H1 (cell line): ENCODE data around the gene VIPR2. TPM values are rescaled to one million over a fixed set of nuclear protein-coding genes. Genes with fewer than 3 reads are reported as not detected.

Experiments
- CTCF ChIA-PET: fragments of 300-600 bp; sonication (Branson Sonifier 250); formaldehyde crosslinking; loops from one replicate; lab custom pipeline; 2021; ENCODE audit not compliant: partially characterized antibody; lab: Charles Lee
- POLR2A ChIA-PET: fragments of 300-600 bp; sonication (Branson Sonifier 250); formaldehyde crosslinking; loops from one replicate; lab custom pipeline; 2021; ENCODE audit warnings: inconsistent platforms; ENCODE audit not compliant: partially characterized antibody; lab: Charles Lee
- DNase-seq, 2 experiments: peaks; one replicate each; pipeline versions ENCODE4 v3.0.0 to v3.0.0-alpha.2; 2010 to 2022; ENCODE audit warnings: low spot score in 2 of 2, low read depth in 1 of 2, mixed read lengths in 1 of 2
- FAIRE-seq: peaks from 2 replicates; lab custom pipeline; 2011; peaks lifted over from hg19 to GRCh38; lab: Jason Lieb, UNC
- H2AFZ ChIP-seq: 2 replicates; pipeline ENCODE4 v1.8.1; 2012; ENCODE audit warnings: low read length, inconsistent platforms
- H2AK5ac ChIP-seq: 2 replicates; pipeline ENCODE4 v1.6.1; 2013; ENCODE audit warnings: low read depth, low read length
- H2BK120ac ChIP-seq: replicated peaks from 2 replicates; pipeline ENCODE3; 2013; ENCODE audit warnings: low read depth, low read length, inconsistent platforms
- H2BK12ac ChIP-seq: 2 replicates; pipeline ENCODE4 v1.6.1; 2013; ENCODE audit warnings: low read depth, low read length
- H2BK15ac ChIP-seq: 2 replicates; pipeline ENCODE4 v1.6.1; 2013; ENCODE audit warnings: low read length
- H2BK20ac ChIP-seq: 2 replicates; pipeline ENCODE4 v1.6.1; 2013; ENCODE audit warnings: low read length
- H2BK5ac ChIP-seq: 2 replicates; pipeline ENCODE4 v1.6.1; 2013; ENCODE audit warnings: low read depth, low read length
- H3K14ac ChIP-seq: 2 replicates; pipeline ENCODE4 v1.6.1; 2013; ENCODE audit warnings: inconsistent platforms; ENCODE audit not compliant: insufficient read length
- H3K18ac ChIP-seq: 2 replicates; pipeline ENCODE4 v1.6.1; 2013; ENCODE audit warnings: low read length; ENCODE audit errors: extremely low read depth
- H3K23ac ChIP-seq: 2 replicates; pipeline ENCODE4 v1.6.1; 2013; ENCODE audit warnings: inconsistent platforms; ENCODE audit not compliant: insufficient read length
- H3K23me2 ChIP-seq: 2 replicates; pipeline ENCODE4 v1.6.1; 2013; ENCODE audit warnings: low read depth, low read length
- H3K27ac ChIP-seq: 2 replicates; pipeline ENCODE4 v1.6.1; 2011; ENCODE audit warnings: low read depth, low read length, inconsistent platforms
- H3K27me3 ChIP-seq, 4 experiments: replicated peaks in 1 of 4; 1 replicate in 1 of 4; 2 replicates in 3 of 4; pipeline versions ENCODE4 v1.6.1 to v1.8.1; 2011 to 2013; ENCODE audit warnings: low read length in 3 of 4, mild to moderate bottlenecking in 3 of 4, inconsistent platforms in 2 of 4, mixed read lengths in 2 of 4, moderate library complexity in 1 of 4; ENCODE audit not compliant: control insufficient read depth in 3 of 4, insufficient read depth in 3 of 4; ENCODE audit errors: extremely low read depth in 1 of 4
- H3K36me3 ChIP-seq, 4 experiments: 2 replicates each; pipeline versions ENCODE4 v1.6.1 to v1.8.1; 2011 to 2013; ENCODE audit warnings: mild to moderate bottlenecking in 4 of 4, low read length in 3 of 4, moderate library complexity in 2 of 4, control low read depth in 1 of 4, inconsistent platforms in 1 of 4; ENCODE audit not compliant: insufficient read depth in 4 of 4, control insufficient read depth in 2 of 4
- H3K4ac ChIP-seq: replicated peaks from 2 replicates; pipeline ENCODE3; 2013; ENCODE audit warnings: low read length, low read depth, mixed read lengths, inconsistent platforms; ENCODE audit not compliant: insufficient read length
- H3K4me1 ChIP-seq, 4 experiments: replicated peaks in 1 of 4; 1 replicate in 1 of 4; 2 replicates in 3 of 4; pipeline versions ENCODE4 v1.6.1 to v1.8.1; 2011 to 2013; ENCODE audit warnings: low read length in 3 of 4, inconsistent platforms in 2 of 4, mixed read lengths in 1 of 4; ENCODE audit not compliant: insufficient read depth in 4 of 4, control insufficient read depth in 3 of 4
- H3K4me2 ChIP-seq, 2 experiments: 2 replicates each; pipeline versions ENCODE4 v1.6.1 to v1.8.1; 2011 to 2013; ENCODE audit warnings: low read depth in 2 of 2, low read length in 2 of 2, control low read depth in 1 of 2, inconsistent platforms in 1 of 2, mild to moderate bottlenecking in 1 of 2; ENCODE audit not compliant: insufficient read depth in 1 of 2
- H3K4me3 ChIP-seq, 4 experiments: fragments of 200-600, 300-600 bp in 1 of 4; sonication (generic), shearing (Covaris generic), sonication (Bioruptor Twin) in 1 of 4; 2 replicates each; pipeline versions ENCODE4 v1.5.1 to v1.8.1; 2011 to 2016; ENCODE audit warnings: low read length in 4 of 4, low read depth in 3 of 4, control low read depth in 2 of 4, inconsistent platforms in 2 of 4, mild to moderate bottlenecking in 2 of 4, mixed read lengths in 1 of 4, moderate library complexity in 1 of 4; ENCODE audit not compliant: insufficient read depth in 2 of 4; ENCODE audit errors: extremely low read depth in 1 of 4
- H3K56ac ChIP-seq: replicated peaks from 2 replicates; pipeline ENCODE3; 2013; ENCODE audit warnings: low read depth, mild to moderate bottlenecking, mixed read lengths, low read length, inconsistent platforms; ENCODE audit not compliant: insufficient read length
- H3K79me1 ChIP-seq: 2 replicates; pipeline ENCODE4 v1.6.1; 2013; ENCODE audit warnings: low read depth, low read length, control low read depth
- H3K79me2 ChIP-seq, 2 experiments: 2 replicates each; pipeline versions ENCODE4 v1.6.1 to v1.8.1; 2012 to 2013; ENCODE audit warnings: low read length in 2 of 2, mild to moderate bottlenecking in 2 of 2, inconsistent platforms in 1 of 2; ENCODE audit not compliant: insufficient read depth in 2 of 2, control insufficient read depth in 1 of 2
- H3K9ac ChIP-seq, 4 experiments: replicated peaks in 1 of 4; 1 replicate in 1 of 4; 2 replicates in 3 of 4; pipeline versions ENCODE4 v1.6.1 to v1.8.1; 2011 to 2013; ENCODE audit warnings: low read depth in 3 of 4, low read length in 3 of 4, control low read depth in 2 of 4, mild to moderate bottlenecking in 2 of 4, moderate library complexity in 2 of 4, inconsistent platforms in 1 of 4; ENCODE audit errors: extremely low read depth in 1 of 4
- H3K9me3 ChIP-seq, 2 experiments: 2 replicates each; pipeline versions ENCODE4 v1.6.1 to v1.8.1; 2012 to 2013; ENCODE audit warnings: mild to moderate bottlenecking in 2 of 2, moderate library complexity in 2 of 2, control low read depth in 1 of 2, inconsistent platforms in 1 of 2, low read depth in 1 of 2, low read length in 1 of 2, mixed read lengths in 1 of 2; ENCODE audit not compliant: insufficient read depth in 2 of 2
- H4K20me1 ChIP-seq, 2 experiments: replicated peaks in 1 of 2; 2 replicates each; pipeline versions ENCODE3 to v1.8.1; 2011 to 2013; ENCODE audit warnings: inconsistent platforms in 2 of 2, low read length in 2 of 2, mild to moderate bottlenecking in 1 of 2; ENCODE audit not compliant: insufficient read depth in 2 of 2, control insufficient read depth in 1 of 2
- H4K5ac ChIP-seq: 2 replicates; pipeline ENCODE4 v1.6.1; 2013; ENCODE audit warnings: low read length, low read depth, mixed read lengths, inconsistent platforms; ENCODE audit not compliant: insufficient read length
- H4K8ac ChIP-seq: 2 replicates; pipeline ENCODE4 v1.8.0; 2013; ENCODE audit warnings: mild to moderate bottlenecking, moderate library complexity, low read length, inconsistent platforms; ENCODE audit not compliant: insufficient read depth; ENCODE audit errors: extremely low read depth
- H4K91ac ChIP-seq: replicated peaks from 2 replicates; pipeline ENCODE3; 2013; ENCODE audit warnings: low read length, mixed read lengths, inconsistent platforms; ENCODE audit not compliant: insufficient read length
- BRCA1 ChIP-seq: IDR thresholded peaks from 2 replicates; pipeline ENCODE4 v1.6.1; 2012; ENCODE audit warnings: low read depth, low read length, improper control_type of control experiment
- CREB1 ChIP-seq: IDR thresholded peaks from 2 replicates; pipeline ENCODE4 v1.6.1; 2012; ENCODE audit warnings: inconsistent platforms
- HDAC2 ChIP-seq, 2 experiments: fragments of 300-600 bp in 1 of 2; sonication (generic) in 1 of 2; IDR thresholded peaks; 2 replicates each; pipeline ENCODE4 v1.6.1; 2011 to 2012; ENCODE audit warnings: low read depth in 2 of 2, low read length in 2 of 2, mild to moderate bottlenecking in 2 of 2, moderate library complexity in 2 of 2, borderline replicate concordance in 1 of 2, inconsistent platforms in 1 of 2
- KDM5A ChIP-seq: fragments of 200-600 bp; IDR thresholded peaks from 2 replicates; pipeline ENCODE4 v1.7.1; 2012; ENCODE audit warnings: mild to moderate bottlenecking, low read length, inconsistent platforms, mixed read lengths
- NANOG ChIP-seq: IDR thresholded peaks from 2 replicates; pipeline ENCODE4 v1.6.1; 2011; ENCODE audit warnings: low read length, low read depth, mild to moderate bottlenecking, inconsistent platforms; ENCODE audit not compliant: insufficient read depth, poor library complexity, severe bottlenecking
- TAF7 ChIP-seq: optimal IDR thresholded peaks from 2 replicates; pipeline ENCODE3; 2011; ENCODE audit warnings: low read depth, mild to moderate bottlenecking, inconsistent platforms, low read length, moderate library complexity, borderline replicate concordance
- WGBS, 2 experiments: shearing (Covaris generic) in 1 of 2; methylation state at CpG; one replicate each; pipeline versions ENCODE4 v1.1.6 to v1.1.7; 2013 to 2015; ENCODE audit warnings: low lambda C conversion rate in 2 of 2, mixed read lengths in 2 of 2, inconsistent platforms in 1 of 2, low coverage in 1 of 2, missing lambda C conversion rate in 1 of 2; ENCODE audit not compliant: insufficient replicate concordance in 2 of 2, insufficient coverage in 1 of 2, insufficient read length in 1 of 2; ENCODE audit errors: extremely low coverage in 1 of 2, missing lambda C conversion rate in 1 of 2; 5-methylcytosine and 5-hydroxymethylcytosine counted together
- polyA plus RNA-seq, 7 experiments: library from polyadenylated mRNA; depleted of rRNA in 3 of 7; stranded (reverse) in 5 of 7; unstranded in 2 of 7; fragments of >200 nt in 5 of 7; fragments of 200-250 nt in 2 of 7; gene quantifications; 1 replicate in 5 of 7; 2 replicates in 1 of 7; 4 replicates in 1 of 7; pipeline versions ENCODE4 v1.2.1 to v1.2.3, GENCODE V29; 2011 to 2013; ENCODE audit warnings: missing spikeins in 2 of 7, mixed read lengths in 2 of 7
- total RNA-seq: library from RNA; stranded (reverse); fragmentation: NEBNext Ultra II Directional; extraction: Animal tissue kit (Norgen Biotek cat#: 25700); gene quantifications from 2 replicates; pipeline ENCODE4 v1.2.1, GENCODE V29; 2021

VIPR2 gene
- total and polyA plus RNA-seq, 2 of the 8 experiments (the other 6 are each of a cell fraction or from before 2014, with no cell fraction given) = 2.4 to 6.3 TPM

GRCh38 chr7:159066816-159067575 lies 77.7 kb downstream of the VIPR2 start:
- no peak overlapping the region for H3K23ac ChIP-seq
- H3K56ac ChIP-seq = no peak overlapping the region
- no peak overlapping the region for H4K5ac ChIP-seq
- H3K79me2 ChIP-seq = no peaks in the 10 kb centered on the region
- 86% methylated on average over 18 of the region's 18 CpGs; no CpG with 5 or more reads in 1 of the 2 experiments for WGBS, 2 experiments
- H3K14ac ChIP-seq = no peak overlapping the region
- H2BK5ac ChIP-seq = no peak overlapping the region
- no peak overlapping the region for H3K9ac ChIP-seq
- H2AFZ ChIP-seq = no peak overlapping the region
- no peak overlapping the region for H3K4ac ChIP-seq
- no peaks in the 10 kb centered on the region for H3K79me1 ChIP-seq
- no peak overlapping the region for H3K18ac ChIP-seq
- no peak overlapping the region for H3K4me2 ChIP-seq
- no peak overlapping the region for H2BK12ac ChIP-seq
- H2BK120ac ChIP-seq = no peak overlapping the region
- no peak overlapping the region for H3K4me3 ChIP-seq
- no peak overlapping the region for H4K8ac ChIP-seq
- no peaks in the 10 kb centered on the region for H4K20me1 ChIP-seq
- POLR2A ChIA-PET = no interaction called here
- no peaks in the 10 kb centered on the region for H3K27me3 ChIP-seq
- TF ChIP-seq HDAC2 (IDR thresholded peaks at IDR 0.05; ENCODE audit: borderline replicate concordance in 1 of 2, low read depth in 2 of 2, low read length in 2 of 2) = no peak
- TF ChIP-seq NANOG = no peak
- TF ChIP-seq CREB1 = no peak
- TF ChIP-seq KDM5A = no peak
- no peak for TF ChIP-seq TAF7
- TF ChIP-seq BRCA1 = no peak
- H4K91ac ChIP-seq = no peak overlapping the region
- FAIRE-seq (no peak), DNase-seq (no peak)
- no peak overlapping the region for H2BK20ac ChIP-seq
- no peaks in the 10 kb centered on the region for H3K36me3 ChIP-seq
- no peaks in the 10 kb centered on the region for H3K23me2 ChIP-seq
- CTCF ChIA-PET = interaction anchor here (0.8 to 1.2 kb wide), 2 partner anchors 49 to 90 kb away, joined by 3 read pairs; no protein-coding TSS in a partner anchor
- no peak overlapping the region for H2AK5ac ChIP-seq
- no peak overlapping the region for H3K27ac ChIP-seq
- peaks cover 0 to 2% (median under 1%) of the 10 kb centered on the region in 4 experiments; a peak in 1 of 7 replicates for H3K4me1 ChIP-seq
- peaks cover 0 to 3% of the 10 kb centered on the region in 2 experiments; a peak in 1 of 4 replicates for H3K9me3 ChIP-seq
- no peak overlapping the region for H2BK15ac ChIP-seq
